SW480 (cell line): ENCODE data around the gene RPS6KA2.
A peak's percentile ranks its signal among the peaks of the same experiment; 100 is the strongest.

ENCODE experiments used
- DNase-seq: peaks from one replicate; pipeline ENCODE4 v3.0.0-alpha.2; 2016; ENCODE audit warnings: low spot score

Gene RPS6KA2

DNA sequence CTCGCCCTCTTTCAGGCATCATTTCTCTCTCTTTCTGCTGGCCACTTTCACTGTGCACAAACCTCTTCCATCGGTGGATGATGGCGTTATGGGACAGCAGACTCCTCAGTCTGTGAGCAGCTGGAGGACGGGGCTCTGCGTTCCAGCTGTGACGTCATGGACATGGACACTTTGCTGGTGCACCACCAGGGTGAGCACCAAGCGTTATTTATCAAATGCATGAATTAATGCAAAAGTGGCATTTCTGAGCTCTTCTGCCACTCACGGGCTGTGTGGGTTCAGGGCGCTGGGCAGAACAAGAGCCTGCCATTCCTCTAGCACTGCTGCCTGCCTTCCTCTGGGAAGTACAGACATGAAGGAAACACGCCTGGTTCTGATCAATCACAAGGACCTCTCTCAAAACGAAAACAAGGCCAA, 161.4 kb downstream of the RPS6KA2 start:
- no peak for DNase-seq

DNA sequence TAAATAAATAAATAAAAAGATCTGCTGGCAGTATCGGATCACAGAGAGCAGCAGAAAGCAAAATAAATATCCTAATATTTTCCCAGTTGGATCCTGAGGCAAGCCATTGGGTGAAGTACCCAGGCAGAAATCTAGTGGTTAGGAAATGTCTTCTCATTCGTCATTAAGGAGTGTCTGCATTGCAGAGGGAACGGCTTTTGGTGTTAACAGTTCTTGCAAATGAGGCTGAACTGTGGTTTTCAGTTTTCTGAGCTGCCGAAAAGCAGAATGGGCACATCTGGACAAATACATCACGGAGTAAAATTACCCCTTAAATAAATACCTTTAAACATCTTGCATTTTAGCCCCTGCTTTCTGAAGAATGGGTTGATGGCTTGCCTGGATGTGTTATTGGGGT, 162.1 kb downstream of the RPS6KA2 start:
- DNase-seq = no peak

GRCh38 chr6:166464068-166465002, 162.7 kb downstream of the RPS6KA2 start:
- DNase-seq = no peak

- no peak for DNase-seq
Observed at GRCh38 chr6:166463359-166464067, 163.5 kb downstream of the RPS6KA2 start.

- no peak for DNase-seq
Observed at GRCh38 chr6:166462461-166463135, 164.5 kb downstream of the RPS6KA2 start.

DNA sequence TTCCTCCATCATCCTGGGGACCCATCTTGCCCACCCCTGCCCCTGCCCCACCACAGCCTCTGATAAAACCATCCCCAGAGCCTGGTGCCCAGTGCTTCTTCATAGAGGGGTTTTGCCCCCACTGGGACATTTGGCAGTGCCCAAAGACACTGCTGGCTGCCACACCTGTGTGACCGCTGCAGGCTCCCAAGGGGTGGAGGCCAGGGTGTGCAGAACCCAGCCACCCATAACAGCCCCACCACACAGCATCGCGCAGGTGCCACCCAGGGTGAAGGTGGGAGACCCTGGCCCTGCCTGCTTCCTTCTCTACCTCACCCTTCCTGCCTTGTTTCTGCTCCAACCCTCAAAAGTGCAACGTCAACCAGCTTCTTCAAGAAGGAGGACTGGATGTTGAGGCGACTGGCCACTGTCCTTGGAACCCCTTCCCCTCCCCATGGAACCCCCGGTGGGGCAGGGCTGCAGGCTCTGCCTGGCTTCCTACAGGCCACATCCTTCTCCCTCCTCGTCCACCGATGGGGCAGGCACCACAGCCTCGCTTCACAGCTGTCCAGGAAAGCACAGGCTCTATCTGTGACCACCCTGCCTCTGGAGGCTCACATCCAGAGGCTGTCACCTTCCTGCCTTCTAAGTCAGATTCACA, 165.1 kb downstream of the RPS6KA2 start:
- DNase-seq = no peak

GRCh38 chr6:166460473-166461437, 166.3 kb downstream of the RPS6KA2 start:
- DNase-seq = no peak

- DNase-seq = no peak
Observed at GRCh38 chr6:166459906-166460305, 167.1 kb downstream of the RPS6KA2 start.

DNA sequence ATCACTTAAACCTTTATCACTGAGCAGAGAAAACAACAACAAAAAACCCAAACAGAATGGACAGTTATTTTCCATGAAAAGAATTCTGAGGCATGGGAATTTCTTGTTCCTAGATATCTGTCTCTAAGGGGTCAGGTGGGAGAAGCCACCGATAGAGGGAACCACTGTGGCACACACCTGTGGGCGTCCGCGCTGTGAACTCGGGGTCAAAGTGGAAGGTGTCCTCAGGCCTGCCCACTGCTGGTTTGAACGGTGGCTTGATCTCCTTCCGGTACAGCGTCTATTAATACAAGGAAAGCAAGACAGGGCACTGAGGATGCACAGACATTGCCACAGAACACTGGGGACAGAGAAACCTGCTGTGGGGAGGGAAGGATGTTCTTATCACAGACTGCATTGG, 167.8 kb downstream of the RPS6KA2 start:
- DNase-seq = no peak

- peak; percentile 11 for DNase-seq
Observed at GRCh38 chr6:166456395-166457156, 170.5 kb downstream of the RPS6KA2 start.

- DNase-seq = no peak
Observed at GRCh38 chr6:166454692-166455515, 172.1 kb downstream of the RPS6KA2 start.

GRCh38 chr6:166453651-166454050, 173.4 kb downstream of the RPS6KA2 start:
- DNase-seq = no peak

- DNase-seq = no peak
Observed at GRCh38 chr6:166450167-166450873, 176.7 kb downstream of the RPS6KA2 start.

DNA sequence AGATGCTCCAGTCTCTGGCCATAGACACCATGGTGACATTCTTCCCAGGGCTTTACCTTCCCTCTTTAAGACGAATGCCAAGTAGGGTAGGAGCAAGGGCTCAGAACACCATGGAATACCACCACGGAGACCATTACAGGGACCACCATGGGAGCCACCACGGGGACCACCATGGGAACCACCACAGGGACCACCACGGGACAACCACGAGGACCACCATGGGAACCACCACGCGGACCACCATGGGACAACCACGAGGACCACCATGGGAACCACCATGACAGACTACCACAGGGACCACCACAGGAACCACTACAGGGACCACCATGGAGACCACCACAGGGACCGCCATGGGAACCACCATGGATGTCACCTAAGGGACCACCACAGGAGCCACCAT, 177.4 kb downstream of the RPS6KA2 start:
- DNase-seq = no peak

- DNase-seq = no peak
Observed at GRCh38 chr6:166449036-166449435, 178.0 kb downstream of the RPS6KA2 start.

GRCh38 chr6:166448432-166448831, 178.6 kb downstream of the RPS6KA2 start:
- DNase-seq = no peak

- no peak for DNase-seq
Observed at GRCh38 chr6:166446567-166447065, 180.4 kb downstream of the RPS6KA2 start.

- DNase-seq = no peak
Observed at GRCh38 chr6:166446146-166446545, 180.9 kb downstream of the RPS6KA2 start.
